GM21390 (cell line): ENCODE measurements around the gene CHIC2.
"Not testable (repeated sequence)": the region's sequence is repeated elsewhere in the genome, so short reads cannot be mapped to it uniquely, and the experiment has no call there.

ENCODE experiments used
- ATAC-seq: cut with Tn5 transposase; IDR thresholded peaks from one replicate; pipeline ENCODE4 v1.9.1; 2021; ENCODE audit not compliant: unreplicated experiment

Gene CHIC2

DNA sequence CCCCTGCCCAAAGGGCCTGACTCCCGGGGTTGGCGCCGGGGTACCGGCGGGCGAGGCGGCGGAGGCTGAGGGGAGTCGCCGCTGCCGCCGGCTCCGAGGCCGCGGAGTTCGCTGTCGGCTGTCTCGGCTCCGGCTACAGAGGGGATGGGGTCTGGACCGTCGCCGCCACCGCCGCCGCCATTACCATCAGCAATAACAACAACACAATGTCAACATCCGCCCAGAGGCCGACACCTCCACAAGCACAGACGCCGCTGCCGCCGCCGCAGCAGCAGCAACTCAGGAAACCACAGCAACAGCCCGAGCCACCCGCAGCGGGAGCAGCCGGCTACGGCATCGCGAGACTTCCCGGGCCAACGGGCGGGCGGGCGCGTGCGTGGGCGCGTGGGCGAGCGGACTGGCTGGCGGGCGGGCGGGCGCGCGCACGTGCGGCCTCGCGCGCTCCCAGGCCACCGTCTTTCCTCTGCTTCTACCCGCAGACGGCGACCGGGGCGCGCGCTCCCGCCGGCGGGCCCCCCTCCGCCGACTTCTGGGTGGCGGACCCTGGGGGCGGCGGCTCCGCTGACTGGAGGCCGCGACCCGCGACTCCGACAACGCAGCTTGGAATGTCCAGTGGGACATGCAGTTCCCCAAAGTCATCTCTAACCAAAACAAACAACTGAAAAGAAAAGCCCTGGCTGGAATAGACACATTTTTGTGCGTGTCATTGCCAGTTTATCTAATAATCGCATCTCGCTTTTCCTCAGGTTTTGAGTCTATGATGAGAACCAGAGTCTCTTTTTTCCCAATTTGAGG, at the start of gene CHIC2:
Gene CHIC2, minus strand, starts transcription at position 289 of the 795 bp plus-strand sequence. CDS start 305 bp downstream, outside the sequence.
- peak; percentile 93 for ATAC-seq

DNA sequence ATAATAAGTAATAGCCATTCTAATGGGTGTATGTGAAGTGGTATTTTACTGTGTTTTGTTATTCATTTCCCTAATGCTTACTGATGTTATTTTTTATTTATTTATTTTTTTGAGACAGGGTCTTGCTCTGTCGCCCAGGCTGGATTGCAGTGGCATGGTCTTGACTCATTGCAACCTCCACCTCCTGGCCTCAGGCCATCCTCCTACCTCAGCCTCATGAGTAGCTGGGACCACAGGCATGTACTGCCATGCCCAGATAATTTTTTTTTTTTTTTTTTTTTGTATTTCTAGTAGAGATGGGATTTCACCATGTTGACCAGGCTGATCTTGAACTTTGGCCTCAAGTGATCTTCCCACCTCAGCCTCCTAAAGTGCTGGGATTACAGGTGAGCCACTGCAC, 48.8 kb upstream of the CHIC2 start:
- ATAC-seq, result not testable (repeated sequence)

- ATAC-seq, result no peak
Measured at GRCh38 chr4:54110019-54110416, 45.6 kb upstream of the CHIC2 start.

DNA sequence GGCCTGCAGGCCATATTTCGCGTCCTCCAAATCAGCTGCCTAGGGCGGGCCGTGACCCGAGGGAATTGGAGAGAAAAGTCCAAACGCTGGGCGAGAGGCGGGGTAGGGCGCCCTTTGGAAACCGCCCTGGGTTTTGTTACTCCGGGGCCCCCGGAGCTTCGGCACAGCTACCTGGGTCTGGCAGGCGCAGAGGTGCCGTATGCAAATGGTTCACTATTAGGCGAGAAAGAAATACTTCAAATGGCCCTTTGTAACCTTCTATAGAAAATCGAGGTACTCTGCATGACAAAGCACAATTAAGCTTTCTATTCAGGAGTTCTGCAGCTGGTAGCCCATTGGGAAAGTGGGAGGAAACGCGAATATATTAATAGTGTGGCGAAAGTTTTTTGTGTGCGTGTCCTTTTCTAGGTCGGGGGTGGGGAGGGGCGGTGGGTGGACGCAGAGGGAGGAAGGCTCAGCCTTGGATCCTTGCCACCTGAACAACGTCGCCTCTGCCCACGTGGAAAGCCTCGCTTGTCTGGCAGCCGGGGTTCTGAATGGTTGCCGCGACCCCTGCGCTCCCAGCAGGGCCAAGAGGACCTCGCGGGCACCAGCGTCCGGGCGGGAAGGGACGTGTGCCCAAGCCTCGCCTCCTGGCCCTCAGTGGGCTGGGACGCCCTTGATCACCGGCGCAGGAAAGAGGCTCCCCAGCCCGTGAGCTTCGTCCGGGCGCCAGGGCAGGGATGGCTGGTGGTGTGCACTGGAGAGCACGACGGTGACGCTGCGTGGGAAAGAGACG, 45.0 kb upstream of the CHIC2 start:
- no peak for ATAC-seq

DNA sequence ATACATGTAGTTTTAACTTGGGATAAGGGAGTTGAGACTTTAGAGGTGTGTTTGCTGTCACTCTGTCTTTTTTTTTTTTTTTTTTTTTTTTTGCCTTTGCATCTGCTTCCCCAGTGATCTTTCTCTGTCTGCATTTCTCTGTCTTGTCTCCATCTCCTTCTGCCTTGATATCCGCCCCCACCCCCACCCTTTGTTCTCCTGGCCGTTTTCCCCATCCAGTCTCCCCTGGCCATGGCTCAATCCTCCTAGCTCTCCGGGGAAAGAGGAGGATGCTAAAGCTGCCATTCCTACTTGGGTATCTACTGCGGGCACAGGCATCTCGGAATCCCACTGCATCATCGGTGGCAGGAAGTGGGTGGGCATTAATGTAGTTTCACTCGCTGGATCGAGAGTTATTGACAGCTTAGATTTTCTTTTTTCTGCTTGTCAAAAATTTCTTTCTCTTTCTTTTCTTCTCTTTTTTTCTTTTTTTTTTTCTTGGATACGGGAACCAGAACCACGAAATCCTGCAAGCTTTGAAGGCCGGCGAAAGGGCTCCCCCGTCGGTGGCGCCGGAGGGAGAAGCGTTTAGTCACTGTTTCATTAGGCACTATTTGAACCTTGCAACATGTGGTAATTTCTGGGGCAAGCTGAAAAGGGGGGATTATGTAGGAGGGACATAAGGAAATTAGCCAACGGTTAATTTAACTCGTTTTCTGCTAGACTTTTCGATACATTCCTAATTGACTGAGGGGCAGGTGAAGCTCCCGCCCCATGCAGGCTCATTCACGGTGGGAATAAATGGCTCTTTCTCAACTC, 43.7 kb upstream of the CHIC2 start:
- ATAC-seq, result no peak

DNA sequence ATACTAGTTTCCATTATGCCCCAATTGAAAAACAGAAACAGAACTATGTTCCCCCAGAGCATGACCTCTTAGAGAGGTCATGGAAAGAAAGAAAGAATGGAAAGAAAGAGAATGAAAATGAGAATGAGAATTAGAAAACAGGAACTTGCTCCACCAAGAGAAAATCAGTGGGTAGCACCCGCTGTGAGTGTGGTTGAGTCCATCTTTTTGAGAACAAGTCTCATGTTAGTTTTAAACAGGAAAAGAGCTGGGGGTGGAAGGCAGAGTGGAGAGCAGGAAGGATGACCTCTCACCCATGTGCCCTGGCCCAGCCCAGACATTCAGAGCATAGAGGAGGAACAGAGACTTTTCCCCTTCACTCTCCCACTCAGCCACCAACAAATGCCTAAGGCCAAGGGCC, 40.5 kb upstream of the CHIC2 start:
- ATAC-seq, result no peak

DNA sequence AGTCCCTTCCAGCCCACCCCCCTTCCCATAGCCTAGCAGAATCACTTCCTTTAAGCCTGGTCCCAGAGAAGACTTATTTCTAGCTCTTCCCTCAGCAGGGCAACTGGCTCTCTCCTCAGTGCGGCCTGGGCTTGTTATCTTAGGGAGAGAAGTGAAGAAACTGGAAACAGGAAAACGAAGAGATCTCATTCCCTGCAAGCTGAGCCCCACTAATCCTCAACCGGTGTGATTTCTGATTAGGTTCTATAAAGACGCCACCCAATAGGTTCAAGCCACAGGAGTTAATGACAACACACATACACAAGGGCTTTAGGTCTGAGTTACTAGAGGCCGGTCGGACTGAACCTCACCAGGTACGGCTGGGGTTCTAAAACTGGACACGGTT, 38.8 kb upstream of the CHIC2 start:
- no peak for ATAC-seq

GRCh38 chr4:54102531-54103106, 38.2 kb upstream of the CHIC2 start:
- no peak for ATAC-seq

DNA sequence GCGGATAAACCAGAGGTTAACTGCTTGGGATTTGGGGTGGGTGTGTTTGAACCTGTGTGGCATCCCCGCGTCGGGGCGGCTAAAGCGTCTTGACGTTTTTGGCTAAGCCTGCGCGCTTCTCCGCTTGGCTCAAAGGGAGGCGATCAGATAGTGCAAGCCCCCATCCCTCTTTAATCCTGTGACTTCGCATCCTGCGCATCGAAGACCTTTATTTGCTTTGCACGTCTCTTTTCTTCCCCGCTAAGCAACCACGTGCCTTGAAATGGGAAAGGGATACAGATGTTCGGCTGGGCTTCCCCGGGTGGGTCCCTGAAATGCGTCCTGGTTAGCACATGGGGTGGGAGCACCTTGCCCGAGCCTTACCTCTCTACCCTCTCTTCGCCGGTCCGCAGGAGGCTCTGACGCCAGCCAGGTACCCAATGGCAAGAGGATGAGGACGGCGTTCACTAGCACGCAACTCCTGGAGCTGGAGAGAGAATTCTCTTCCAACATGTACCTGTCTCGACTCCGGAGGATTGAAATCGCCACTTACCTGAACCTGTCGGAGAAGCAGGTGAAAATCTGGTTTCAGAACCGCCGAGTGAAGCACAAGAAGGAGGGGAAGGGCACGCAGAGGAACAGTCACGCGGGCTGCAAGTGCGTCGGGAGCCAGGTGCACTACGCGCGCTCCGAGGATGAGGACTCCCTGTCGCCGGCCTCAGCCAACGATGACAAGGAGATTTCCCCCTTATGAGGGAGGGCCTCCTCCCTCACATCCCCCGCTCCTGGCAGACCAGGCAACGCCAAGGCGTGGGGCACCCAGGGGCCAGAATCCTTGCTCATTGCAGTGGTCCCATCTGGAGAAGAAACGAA, 37.0 kb upstream of the CHIC2 start:
- ATAC-seq, result no peak

DNA sequence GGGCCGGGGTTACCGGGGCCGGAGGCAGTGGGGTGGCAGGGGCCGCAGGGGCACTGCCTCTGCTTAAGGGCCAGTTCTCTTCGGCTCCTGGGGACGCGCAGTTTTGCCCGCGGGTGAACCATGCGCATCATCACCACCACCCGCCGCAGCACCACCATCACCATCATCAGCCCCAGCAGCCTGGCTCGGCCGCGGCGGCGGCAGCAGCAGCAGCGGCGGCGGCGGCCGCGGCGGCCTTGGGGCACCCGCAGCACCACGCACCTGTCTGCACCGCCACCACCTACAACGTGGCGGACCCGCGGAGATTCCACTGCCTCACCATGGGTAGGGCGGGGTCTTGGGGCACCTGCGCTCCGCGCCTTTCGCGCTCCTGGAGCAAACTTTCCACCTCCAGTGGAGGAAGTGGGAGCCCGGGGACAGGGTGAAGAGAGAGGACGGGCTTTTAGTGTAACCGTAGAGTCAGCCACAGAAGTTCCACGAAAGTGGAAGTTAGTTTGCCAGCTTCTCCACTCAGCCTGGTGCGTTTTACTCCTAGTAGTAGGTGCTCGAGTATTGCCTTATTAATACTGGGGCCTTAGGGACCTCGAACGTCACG, 36.3 kb upstream of the CHIC2 start:
- ATAC-seq, result no peak

DNA sequence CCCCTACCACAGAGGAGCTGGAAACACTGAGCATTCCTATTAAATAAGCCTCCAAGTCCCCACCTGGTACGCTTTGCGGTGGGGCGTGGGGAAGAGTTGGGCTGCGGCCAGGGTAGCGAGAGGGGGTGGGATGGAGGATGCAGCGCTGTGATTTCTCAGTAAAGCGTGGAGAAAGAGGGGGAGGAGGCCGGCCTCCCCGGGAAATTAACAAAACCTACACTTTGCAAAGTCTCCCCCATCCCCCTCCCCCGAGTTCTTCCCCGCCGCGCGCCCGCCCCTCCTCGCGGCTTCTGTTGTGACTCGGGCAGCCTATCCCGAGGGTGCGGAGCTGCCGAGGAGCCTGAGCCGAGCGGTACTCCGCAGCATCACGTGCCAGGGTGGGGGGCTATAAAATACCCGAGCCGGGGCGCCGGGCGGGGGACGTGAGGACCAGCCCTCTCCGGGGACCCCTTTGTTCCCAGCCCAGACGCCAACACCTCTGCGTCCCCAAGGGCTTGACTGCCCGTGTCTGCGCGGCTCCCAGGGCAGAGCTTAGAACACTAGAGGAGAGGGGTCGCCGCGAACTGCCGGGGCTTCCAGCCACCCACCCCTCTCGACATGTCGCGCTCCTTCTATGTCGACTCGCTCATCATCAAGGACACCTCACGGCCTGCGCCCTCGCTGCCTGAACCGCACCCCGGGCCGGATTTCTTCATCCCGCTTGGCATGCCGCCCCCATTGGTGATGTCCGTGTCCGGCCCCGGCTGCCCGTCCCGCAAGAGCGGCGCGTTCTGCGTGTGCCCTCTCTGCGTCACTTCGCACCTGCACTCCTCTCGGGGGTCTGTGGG, 35.6 kb upstream of the CHIC2 start, which contains the start of gene GSX2:
Gene GSX2, plus strand, starts transcription at position 416 of the 827 bp plus-strand sequence. Its CDS starts 182 bp downstream, at position 598.
- ATAC-seq, result no peak

GRCh38 chr4:54099287-54099747, 34.9 kb upstream of the CHIC2 start:
- ATAC-seq, result no peak

DNA sequence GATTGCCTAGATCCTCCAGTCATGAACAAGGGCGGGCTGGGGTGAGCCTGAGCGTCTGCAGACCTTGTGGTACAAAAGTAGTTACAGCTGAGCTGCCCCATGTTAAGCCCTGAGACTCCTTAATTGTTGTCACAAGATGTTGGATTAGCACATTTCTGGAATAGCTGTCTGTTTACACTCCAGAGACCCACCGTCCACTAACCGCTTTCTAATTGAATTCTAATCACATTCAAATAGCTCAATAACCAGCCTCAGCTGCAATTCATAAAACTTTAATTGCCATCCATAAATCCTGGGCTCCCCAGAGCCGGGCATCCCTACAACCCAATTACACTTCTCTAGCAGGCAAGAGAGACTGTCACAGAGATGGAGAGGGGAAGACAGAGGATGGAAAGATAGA, 34.0 kb upstream of the CHIC2 start:
- ATAC-seq, result no peak

- no peak for ATAC-seq
Measured at GRCh38 chr4:54097152-54097551, 32.7 kb upstream of the CHIC2 start.

DNA sequence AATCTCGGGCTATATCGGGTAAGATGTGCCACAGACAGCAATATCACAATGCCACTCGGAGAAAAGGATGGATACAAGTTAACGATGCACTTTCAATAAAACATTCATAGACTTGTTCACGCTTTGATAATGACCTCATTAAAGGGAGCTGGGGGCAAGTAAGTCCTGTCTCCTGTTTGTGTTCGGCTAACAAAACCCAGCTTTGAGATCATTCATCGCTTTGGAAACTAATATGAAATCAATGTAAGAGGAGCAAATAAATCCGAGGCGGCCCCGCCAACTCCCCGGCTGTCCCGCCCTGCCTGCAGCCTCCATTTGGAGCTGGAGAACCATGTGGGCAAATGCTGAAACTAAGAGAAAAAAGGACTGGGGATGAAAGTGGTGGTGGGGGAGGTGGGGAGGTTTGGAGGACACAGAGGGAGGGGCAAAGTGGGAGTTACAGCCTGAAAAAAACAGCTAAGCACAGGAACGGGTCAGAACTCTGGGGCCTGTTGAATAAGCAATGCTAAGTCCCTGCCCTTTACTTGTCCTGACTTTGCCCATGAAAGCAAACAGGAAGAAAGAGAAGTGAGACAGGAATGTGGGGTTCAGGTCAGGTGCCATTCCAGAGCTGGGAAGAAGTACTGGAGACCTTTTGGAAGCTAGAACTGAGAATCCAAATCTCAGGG, 32.0 kb upstream of the CHIC2 start:
- ATAC-seq, result no peak

DNA sequence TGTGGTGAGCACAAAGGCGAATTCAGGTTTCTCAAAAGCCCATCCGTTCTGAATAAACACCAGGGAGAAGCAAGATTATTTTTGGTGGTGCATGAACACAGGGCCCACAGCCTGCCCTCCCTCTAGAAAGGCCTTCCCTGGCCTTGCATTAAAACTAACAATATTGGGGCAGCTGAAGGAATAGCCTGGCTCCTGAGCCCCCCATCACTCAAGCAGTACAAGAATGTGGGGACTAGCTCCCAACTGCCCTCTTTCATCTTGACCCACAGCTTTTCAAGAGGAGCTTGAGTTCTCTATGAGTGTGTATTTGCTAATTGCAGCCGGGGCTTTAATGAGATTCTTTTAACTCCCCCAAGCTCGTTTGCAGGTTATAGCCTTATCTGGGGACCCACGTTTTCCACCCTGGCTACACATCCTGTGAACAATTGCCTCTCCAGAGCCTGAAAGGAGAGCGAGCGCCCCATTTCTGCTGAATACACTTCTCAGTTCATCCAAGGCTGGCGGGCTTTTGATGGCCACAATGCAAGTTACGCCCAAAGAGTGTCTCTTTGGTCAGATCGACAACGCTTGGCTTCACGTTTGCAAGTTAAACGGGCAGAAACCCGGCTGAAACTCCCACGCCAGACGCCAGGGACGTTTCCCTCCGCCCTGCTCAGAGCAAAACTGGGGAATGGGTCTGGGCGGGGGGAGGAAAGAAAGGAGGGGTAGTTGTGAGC, 30.9 kb upstream of the CHIC2 start:
- no peak for ATAC-seq

GRCh38 chr4:54094451-54094850, 30.0 kb upstream of the CHIC2 start:
- ATAC-seq, result no peak
